GM04504 (cell line): Measurements from ENCODE around the gene SLC36A3.
"Not testable (repeated sequence)": the region's sequence is repeated elsewhere in the genome, so short reads cannot be mapped to it uniquely, and the experiment has no call there.

Experiments
- DNase-seq: peaks from one replicate; pipeline ENCODE4 v3.0.0-alpha.2; 2012; ENCODE audit warnings: low read depth

Gene SLC36A3

DNA sequence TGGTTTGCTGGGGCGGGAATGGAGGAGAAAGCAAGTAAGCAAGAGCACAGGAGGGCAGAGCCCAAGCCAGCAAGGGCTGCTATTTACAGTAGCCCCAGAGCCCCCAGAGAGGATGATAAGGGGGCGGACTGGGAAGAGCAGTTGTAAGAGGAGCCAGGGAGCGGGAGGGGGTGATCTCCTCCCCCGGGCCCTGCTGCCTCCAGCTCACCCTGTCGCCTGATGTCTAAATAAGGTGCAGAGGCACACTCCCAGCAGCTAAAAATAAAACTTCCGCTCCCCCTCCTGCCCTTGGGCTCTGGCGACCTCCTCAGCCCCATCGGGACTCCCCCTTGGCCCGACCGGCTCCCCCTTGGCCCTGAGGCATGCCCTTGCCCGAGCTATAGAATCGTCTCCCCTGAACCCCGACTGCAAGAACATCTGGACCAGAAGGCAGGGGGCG lies 65.2 kb downstream of the SLC36A3 start:
- DNase-seq = no peak

DNA sequence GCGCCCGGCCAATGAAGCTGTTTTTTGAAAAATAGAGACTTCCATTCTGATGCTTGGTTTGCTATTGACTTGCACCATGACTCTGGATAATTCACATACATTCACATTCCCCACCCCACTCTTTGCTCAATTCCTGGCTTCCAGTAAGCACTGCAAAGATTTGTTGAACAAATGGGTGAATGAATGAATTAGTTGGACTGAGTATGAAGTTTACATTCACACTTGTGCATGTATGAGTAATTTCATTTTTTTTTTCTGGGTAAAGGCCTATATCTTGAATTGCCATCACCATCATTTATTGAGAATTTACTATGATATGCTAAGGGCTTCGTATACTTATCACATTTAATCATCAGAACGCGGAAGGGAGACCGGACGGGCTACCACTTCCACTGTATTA lies 65.9 kb downstream of the SLC36A3 start:
- no peak for DNase-seq

DNA sequence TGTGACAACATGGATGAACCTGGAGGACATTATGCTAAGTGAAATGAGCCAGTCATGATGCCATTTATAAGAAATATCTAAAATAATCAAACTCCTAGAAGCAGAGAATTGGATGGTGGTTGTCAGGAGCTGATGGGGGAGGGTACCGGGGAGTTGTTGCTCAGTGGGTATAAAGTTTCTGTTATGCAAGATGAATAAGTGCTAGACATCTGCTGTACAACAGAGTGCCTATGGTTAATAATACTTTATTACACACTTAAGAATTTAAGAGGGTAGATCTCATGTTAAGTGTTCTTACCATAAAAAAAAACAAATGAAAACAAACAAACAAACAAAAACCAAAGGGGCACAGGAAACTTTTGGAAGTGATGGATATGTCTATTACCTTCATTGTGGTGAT lies 66.7 kb downstream of the SLC36A3 start:
- no peak for DNase-seq

DNA sequence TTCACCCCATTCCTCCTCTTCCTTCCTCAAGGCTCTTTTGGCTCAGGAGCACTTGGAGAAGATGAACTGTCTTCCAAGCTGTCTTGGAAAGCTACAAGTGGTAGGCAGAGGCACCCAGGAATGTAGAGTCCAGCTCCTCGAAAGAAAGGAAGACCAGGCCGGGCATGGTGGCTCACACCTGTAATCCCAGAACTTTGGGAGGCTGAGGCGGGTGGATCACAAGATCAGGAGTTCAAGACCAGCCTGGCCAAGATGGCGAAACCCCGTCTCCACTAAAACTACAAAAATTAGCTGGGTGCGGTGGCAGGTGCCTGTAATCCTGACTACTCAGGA lies 68.4 kb downstream of the SLC36A3 start:
- not testable (repeated sequence) for DNase-seq

DNA sequence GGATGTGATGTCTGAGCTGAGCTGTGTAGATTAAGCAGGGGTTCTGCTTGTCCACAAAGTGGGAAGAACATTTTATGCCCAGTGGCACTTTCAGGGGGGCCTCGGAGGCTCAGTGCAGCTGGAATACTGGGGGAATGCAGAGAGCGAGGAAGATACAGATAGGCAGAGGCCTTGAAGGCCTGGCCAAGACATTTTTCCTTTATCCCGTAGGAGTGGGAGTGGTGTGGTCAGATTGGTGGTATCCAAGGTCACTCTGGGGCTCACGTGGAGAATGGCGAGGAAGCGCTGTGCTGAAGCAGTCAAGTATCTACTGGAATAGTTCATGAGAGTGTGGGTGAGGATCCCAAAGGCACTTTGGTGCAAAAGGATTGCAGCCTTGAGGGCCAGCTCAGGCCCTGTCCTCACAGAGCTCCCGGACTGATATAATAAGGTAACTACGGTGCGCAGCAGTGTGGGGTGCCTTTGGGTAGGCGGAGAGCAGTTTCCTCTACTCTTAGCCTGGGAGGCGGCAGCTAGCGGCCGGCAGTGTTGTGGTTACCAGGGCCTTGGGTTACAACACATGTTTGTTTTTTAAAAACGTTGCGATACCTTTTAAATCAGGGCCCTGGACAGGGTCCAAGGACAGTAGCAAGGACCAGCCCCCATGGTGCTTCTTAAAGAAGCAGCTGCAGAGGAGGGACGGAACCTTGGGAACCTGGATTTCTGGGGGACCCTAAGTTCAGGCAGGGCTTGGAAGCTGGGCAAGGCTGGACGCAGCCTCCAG lies 68.9 kb downstream of the SLC36A3 start:
- no peak for DNase-seq

DNA sequence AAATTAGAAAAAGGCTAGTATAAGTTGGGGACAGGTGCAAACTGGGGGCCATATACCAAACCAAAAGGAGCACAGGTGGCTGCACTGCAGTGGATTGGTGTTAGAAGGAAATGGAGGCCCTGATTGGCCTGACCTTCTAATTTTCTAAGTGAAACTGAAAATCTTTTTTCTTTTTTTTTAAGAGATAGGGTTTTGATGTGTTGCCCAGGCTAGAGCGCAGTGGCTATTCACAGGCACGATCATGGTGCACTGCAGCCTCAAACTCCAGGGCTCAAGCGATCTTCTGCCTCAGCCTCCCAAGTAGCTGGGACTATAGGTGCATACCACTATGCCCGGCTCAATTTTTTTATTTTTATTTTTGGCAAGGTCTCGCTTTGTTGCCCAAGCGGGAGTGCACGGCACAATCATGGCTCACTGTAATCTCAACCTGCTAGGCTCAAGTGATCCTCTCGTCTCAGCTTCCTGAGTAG lies 69.9 kb downstream of the SLC36A3 start:
- DNase-seq = no peak

DNA sequence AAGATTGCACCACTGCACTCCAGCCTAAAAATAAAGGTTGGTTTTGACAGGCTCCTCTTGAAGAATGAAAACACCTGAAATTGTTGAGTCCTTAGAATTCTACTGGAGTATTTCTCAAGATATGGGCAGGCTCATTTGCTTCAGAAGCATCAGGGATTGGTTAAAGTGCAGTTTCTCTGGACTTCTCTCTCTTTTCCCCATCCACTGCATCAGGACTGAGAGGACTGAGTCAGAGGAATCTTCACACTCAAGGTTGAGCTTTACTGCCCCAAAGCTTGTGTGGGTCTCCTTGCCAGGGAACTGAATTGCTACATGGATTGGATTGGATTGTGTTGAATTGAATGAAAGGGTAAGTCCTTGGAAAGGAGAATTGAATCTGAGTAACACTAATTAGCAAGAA lies 72.2 kb downstream of the SLC36A3 start:
- DNase-seq = no peak

DNA sequence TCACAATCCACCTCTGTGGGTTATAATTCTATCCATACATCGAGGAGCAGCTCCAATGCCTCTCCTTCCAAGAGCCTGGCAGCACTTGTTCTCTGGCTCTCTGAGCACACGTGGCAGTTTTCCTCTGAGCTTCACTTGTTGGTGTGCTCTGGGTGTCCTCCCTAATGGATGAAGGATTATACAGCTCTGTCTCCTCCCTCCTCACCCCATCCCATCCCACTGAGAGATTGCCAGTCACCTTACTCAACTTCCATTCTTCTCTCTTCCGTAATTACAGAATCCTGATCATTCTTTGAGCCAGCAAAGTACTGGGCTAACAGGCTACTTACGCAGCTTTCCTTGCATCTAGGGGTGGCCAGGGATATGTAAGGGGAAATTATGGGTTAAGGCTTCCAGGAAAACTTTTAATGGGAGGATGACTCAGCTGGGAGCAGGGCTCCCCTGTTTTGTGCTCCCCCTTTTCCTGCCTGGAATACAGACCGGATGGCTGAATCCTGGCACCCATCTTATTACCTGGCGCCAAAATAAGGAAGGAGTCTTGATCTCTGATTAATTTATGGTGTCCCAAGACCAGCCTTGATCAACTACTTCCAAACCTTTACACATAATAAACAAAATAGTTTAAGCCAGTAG lies 73.4 kb downstream of the SLC36A3 start:
- no peak for DNase-seq

DNA sequence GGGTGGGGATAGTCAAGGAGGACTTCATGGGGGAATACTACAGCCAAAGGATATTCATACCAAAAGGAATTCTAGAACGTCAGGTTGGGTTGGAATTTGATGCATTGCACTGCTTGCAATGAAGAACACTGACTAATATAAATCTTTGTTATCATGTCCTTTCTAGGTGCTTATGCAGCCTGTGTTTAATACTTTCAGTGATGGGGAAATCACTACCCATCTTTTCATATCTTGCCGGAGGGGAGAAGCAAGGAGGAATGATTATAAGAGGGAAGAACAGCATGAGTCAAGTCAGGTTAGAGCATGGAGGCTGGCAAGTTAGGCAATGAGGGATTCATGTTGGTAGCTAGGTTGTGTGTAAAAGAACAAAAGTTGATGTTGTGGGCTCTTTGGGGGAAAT lies 74.6 kb downstream of the SLC36A3 start:
- DNase-seq = no peak

DNA sequence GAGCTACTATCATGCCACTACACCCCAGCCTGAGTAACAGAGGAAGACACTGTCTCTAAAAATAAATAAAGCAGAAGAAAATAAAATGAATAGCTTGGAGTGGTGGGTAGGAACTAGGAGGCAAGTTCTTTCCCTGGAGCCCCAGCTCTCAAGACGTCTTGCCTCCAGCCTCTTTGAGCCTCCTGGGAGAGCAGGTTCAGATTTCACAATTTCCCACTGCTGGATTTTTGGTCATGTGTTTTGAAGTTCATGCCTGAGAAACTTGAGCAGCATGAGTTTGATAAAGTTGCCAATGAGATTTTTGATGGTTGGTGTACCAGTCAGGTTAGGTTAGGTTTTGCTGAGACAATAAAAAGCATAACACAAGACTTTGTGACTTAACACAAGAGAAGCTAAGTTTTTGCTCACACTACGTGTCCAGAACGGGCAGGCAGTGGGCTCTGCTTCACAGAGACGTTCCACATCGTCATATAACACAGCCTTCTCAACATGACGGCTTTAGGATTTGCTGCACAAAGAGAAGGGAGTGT lies 75.6 kb downstream of the SLC36A3 start:
- DNase-seq = no peak
